ENCODE measurements around the gene WIPF1. TPM values are rescaled to one million over a fixed set of nuclear protein-coding genes. Genes with fewer than 3 reads are reported as not detected.

The WIPF1 gene
- total and polyA plus RNA-seq, 2 donors (not counting 3 experiments of a cell fraction or from before 2014, with no cell fraction given), result 15.3 to 42.0 TPM

DNA sequence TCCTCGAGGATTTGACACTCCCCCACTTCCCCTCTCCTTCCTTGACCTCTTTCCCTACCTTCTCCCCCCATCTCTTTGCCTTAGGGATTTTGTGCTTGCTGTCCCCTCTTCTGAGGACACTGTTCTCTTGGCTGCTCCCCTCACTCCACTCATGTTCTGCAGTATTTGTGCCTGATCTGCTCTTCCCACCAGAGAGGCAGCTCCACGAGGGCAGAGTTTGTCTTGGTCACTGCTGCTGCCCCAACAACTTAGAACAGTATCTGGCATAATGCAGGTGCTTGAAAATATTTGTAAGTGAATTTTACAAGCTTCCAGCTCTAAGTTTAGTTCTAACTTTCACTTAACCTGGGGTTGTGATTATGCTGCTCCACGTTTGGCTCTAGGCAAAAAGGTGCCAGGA lies 10.0 kb upstream of the WIPF1 start:
- BruUV-seq (replicated peaks), result no TSS peak
- intact Hi-C loops (cut with micrococcal nuclease), result no loop called here
- Histone ChIP-seq H3K9me1 (replicated peaks; ENCODE audit: control insufficient read depth, extremely low read depth, insufficient read depth, low read length) (no peaks in the 10 kb centered on the region), H3K9me3 (replicated peaks; ENCODE audit: control insufficient read depth, insufficient read depth, low read length) (no peaks in the 10 kb centered on the region), H3K36me3 (ENCODE audit: control insufficient read depth in 2 of 2, extremely low read depth in 1 of 2, insufficient read depth in 2 of 2, low read length in 2 of 2) (no peaks in the 10 kb centered on the region), H3K4me3 (replicated peaks in 1 of 3; ENCODE audit: insufficient read depth in 1 of 3, low read depth in 1 of 3, low read length in 3 of 3) (no peak overlapping the region), H3K79me2 (ENCODE audit: control insufficient read depth, insufficient read depth, low read length) (no peaks in the 10 kb centered on the region), H4K20me1 (replicated peaks; ENCODE audit: control insufficient read depth, extremely low read depth, insufficient read depth, low read length) (no peaks in the 10 kb centered on the region), H3K27me3 (ENCODE audit: control insufficient read depth in 2 of 2, insufficient read depth in 2 of 2, low read length in 2 of 2) (no peaks in the 10 kb centered on the region), H2AFZ (ENCODE audit: low read depth, low read length) (no peak overlapping the region), H3K4me2 (ENCODE audit: insufficient read depth, low read length) (no peak overlapping the region), H3K27ac (ENCODE audit: insufficient read depth, low read depth, low read length) (no peak overlapping the region), H3K9ac (replicated peaks; ENCODE audit: extremely low read depth, insufficient read depth, low read length) (no peak overlapping the region), H3K4me1 (ENCODE audit: control insufficient read depth, extremely low read depth, insufficient read depth, low read length) (no peaks in the 10 kb centered on the region)
- ChIA-PET POLR2A (no interaction called here), CTCF (interaction anchor here (1.1 to 2.4 kb wide), 2 partner anchors 8 to 81 kb away, joined by 6 to 9 read pairs; no protein-coding TSS in a partner anchor)
- DNase-seq (ENCODE audit: low read depth, low spot score) (no peak), FAIRE-seq (no peak)
- dilution Hi-C loops (cut with MboI; ENCODE audit: extremely low pct_ligation_motif_present, low sequenced_read_pairs), result no loop called here
- TF ChIP-seq, protein P1, sequence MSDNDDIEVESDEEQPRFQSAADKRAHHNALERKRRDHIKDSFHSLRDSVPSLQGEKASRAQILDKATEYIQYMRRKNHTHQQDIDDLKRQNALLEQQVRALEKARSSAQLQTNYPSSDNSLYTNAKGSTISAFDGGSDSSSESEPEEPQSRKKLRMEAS (IDR thresholded peaks at IDR 0.05; ENCODE audit: insufficient read depth, insufficient read length), result no peak
- TF ChIP-seq POLR2A (IDR thresholded peaks at IDR 0.05; ENCODE audit: low read depth, low read length) (no peak), FOS (IDR thresholded peaks at IDR 0.05; ENCODE audit: borderline replicate concordance, insufficient read depth, low read length) (no peak), EZH2 (IDR thresholded peaks at IDR 0.05; ENCODE audit: borderline replicate concordance, low read depth, low read length, severe bottlenecking) (no peak), GATA2 (IDR thresholded peaks at IDR 0.05; ENCODE audit: insufficient read depth, insufficient read length, low read depth, low read length) (no peak), JUN (IDR thresholded peaks at IDR 0.05; ENCODE audit: borderline replicate concordance, insufficient read depth, insufficient read length, low read depth) (no peak), MYC (IDR thresholded peaks at IDR 0.05; ENCODE audit: low read depth, low read length) (no peak), POLR2AphosphoS5 (IDR thresholded peaks at IDR 0.05; ENCODE audit: insufficient read depth, low read depth, low read length) (no peak)
- TF ChIP-seq, protein P2, sequence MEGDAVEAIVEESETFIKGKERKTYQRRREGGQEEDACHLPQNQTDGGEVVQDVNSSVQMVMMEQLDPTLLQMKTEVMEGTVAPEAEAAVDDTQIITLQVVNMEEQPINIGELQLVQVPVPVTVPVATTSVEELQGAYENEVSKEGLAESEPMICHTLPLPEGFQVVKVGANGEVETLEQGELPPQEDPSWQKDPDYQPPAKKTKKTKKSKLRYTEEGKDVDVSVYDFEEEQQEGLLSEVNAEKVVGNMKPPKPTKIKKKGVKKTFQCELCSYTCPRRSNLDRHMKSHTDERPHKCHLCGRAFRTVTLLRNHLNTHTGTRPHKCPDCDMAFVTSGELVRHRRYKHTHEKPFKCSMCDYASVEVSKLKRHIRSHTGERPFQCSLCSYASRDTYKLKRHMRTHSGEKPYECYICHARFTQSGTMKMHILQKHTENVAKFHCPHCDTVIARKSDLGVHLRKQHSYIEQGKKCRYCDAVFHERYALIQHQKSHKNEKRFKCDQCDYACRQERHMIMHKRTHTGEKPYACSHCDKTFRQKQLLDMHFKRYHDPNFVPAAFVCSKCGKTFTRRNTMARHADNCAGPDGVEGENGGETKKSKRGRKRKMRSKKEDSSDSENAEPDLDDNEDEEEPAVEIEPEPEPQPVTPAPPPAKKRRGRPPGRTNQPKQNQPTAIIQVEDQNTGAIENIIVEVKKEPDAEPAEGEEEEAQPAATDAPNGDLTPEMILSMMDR (IDR thresholded peaks at IDR 0.05; ENCODE audit: extremely low read depth in 1 of 2, insufficient read depth in 1 of 2, low read depth in 1 of 2, low read length in 2 of 2), result no peak

All from endothelial cell of umbilical vein (primary cell).